BLaER1 treated with 17β-estradiol and CSF1 and Interleukin-3, amounts not matched to agents 10 nM and 100 nM (cell line): ENCODE data around the gene RBMS3.
"Not testable (repeated sequence)": the region's sequence is repeated elsewhere in the genome, so short reads cannot be mapped to it uniquely, and the experiment has no call there.

Source experiments
- H3K27ac ChIP-seq, 11 experiments: shearing (Covaris generic); formaldehyde crosslinking; 2 replicates each; pipeline ENCODE4 v1.8.1; 2022
- H3K27me3 ChIP-seq, 11 experiments: shearing (Covaris generic); formaldehyde crosslinking; 2 replicates each; pipeline ENCODE4 v1.8.1; 2022
- H3K36me3 ChIP-seq, 11 experiments: shearing (Covaris generic); formaldehyde crosslinking; 2 replicates each; pipeline ENCODE4 v1.8.1; 2022
- H3K4me1 ChIP-seq, 10 experiments: shearing (Covaris generic); formaldehyde crosslinking; 2 replicates each; pipeline ENCODE4 v1.8.1; 2022
- H3K4me2 ChIP-seq, 11 experiments: shearing (Covaris generic); formaldehyde crosslinking; 2 replicates each; pipeline ENCODE4 v1.8.1; 2022
- H3K4me3 ChIP-seq, 10 experiments: shearing (Covaris generic); formaldehyde crosslinking; 2 replicates each; pipeline ENCODE4 v1.8.1; 2022
- H3K9ac ChIP-seq, 11 experiments: shearing (Covaris generic); formaldehyde crosslinking; 2 replicates each; pipeline ENCODE4 v1.8.1; 2022
- H3K9me3 ChIP-seq, 11 experiments: shearing (Covaris generic); formaldehyde crosslinking; replicated peaks in 1 of 11; 2 replicates each; pipeline ENCODE4 v1.8.1; 2022
- H4K20me1 ChIP-seq, 11 experiments: shearing (Covaris generic); formaldehyde crosslinking; 2 replicates each; pipeline ENCODE4 v1.8.1; 2022
- Cebpa-rat ChIP-seq, 11 experiments: shearing (Covaris generic); IDR thresholded peaks; 2 replicates each; pipeline ENCODE4 v1.8.1; 2022

The RBMS3 gene

DNA sequence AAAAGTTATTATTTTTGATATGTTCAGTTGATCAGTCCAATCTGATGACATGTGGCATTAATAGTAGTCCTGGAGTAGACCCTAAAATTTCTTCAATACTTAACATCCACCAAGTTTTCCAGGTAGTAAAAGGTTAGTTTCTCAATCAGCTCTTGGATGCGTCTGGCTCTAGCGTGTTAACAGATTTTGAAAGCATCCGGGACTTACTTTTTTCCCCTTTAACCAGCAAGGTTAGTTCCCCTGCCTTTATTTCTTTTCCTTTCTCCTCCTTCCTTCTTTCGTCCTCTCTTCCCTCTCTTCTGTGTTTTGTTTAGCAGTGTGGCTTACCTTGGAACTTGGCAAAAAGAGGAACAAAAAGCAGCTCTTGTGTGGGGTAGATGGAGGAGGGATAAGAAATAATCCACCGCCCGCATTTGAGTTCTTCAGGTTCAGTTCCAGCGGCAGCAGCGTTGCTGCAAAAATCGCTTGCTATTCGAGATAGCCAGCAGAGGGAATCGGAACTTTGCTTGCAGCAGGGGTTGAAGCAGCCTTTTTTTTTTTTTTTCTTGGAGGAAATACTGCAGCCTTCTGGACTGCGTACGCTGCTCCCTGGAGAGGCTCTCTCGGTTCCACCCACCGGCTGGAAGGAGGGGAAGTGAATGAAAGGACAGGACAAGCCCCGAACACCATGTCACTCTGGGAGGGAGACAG lies at the start of gene RBMS3:
Gene RBMS3 (plus strand): TSS at position 668 of the 690 bp plus-strand sequence.
- no peaks in the 10 kb centered on the region for H3K9me3 ChIP-seq
- no peaks in the 10 kb centered on the region for H4K20me1 ChIP-seq
- peak within 1 kb of the TSS; percentile 43 to 77 (median 72); a peak in 21 of 22 replicates for H3K9ac ChIP-seq
- H3K36me3 ChIP-seq: no peaks in the 10 kb centered on the region
- no peaks in the 10 kb centered on the region for H3K27me3 ChIP-seq
- H3K4me3 ChIP-seq: peak within 1 kb of the TSS; percentile 47 to 71 (median 63)
- peak within 1 kb of the TSS; percentile 78 to 97 (median 93) for H3K4me2 ChIP-seq
- TF ChIP-seq Cebpa-rat (IDR thresholded peaks at IDR 0.05): no peak
- peaks cover 14 to 46% (median 40%) of the 10 kb centered on the region in 10 experiments for H3K4me1 ChIP-seq
- peak within 1 kb of the TSS in 10 of 11 experiments; percentile 0 to 69 (median 58); a peak in 19 of 22 replicates for H3K27ac ChIP-seq

DNA sequence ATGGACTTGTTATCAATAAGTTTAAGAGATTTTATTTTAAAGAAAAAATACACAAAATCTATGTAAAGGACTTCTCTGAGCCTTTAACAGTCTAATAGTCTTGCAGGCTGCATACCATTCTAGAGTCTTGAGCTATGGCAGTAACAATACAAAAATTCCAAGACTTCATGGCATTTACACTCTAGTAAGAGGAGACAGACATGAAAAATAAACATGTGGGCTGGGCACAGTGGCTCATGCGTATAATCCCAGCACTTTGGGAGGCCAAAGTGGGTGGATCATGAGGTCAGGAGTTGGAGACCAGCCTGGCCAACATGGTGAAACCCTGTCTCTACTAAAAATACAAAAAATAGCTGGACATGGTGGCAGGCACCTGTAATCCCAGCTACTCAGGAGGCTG lies 47.7 kb upstream of the RBMS3 start:
- H3K4me1 ChIP-seq, H3K36me3 ChIP-seq, H3K27ac ChIP-seq, H3K27me3 ChIP-seq, H3K4me2 ChIP-seq, H4K20me1 ChIP-seq, H3K9ac ChIP-seq, H3K4me3 ChIP-seq, H3K9me3 ChIP-seq: not testable (repeated sequence)

DNA sequence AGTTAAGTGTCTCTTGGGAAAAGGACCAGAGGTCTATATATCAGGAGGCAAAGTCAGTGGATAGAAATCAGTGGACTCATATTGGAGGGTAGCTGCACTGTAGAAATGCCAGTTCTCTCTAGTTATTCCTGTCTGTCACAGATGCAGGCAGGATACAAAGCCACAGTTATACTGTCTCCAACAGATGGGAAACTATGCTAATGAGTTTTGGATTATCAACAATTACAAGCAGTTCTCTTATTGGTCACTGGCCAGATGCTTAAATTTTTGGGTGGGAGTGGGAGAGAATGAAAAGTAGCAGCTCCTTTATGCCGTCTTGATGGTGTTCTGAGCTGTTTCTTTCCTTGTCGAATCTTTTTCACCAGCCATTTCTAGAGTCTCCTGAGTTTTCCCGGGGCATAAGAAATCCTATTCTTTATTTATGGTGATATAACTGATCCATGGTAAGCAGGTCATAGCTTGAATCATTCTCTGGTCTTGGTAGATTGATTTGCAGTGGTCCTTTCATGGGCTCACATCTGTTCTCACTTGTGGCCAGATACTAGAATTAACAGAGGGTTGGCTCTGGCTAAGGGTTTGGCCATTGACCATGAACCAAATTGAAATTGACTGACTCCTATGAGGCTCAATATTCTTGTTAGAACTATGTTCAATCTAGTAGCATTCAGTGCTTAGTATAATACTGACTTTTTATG lies 44.6 kb upstream of the RBMS3 start:
- Histone ChIP-seq H3K27ac (no peak overlapping the region), H3K4me3 (no peak overlapping the region), H3K9ac (no peak overlapping the region), H3K9me3 (0 out of 22 replicates have a peak, but pooled peaks cover 0 to 3% (median 0%) of the 10 kb centered on the region in 11 experiments), H3K4me1 (peaks cover 0 to 23% (median 5%) of the 10 kb centered on the region in 10 experiments; a peak in 9 of 20 replicates), H4K20me1 (no peaks in the 10 kb centered on the region), H3K27me3 (no peaks in the 10 kb centered on the region), H3K36me3 (no peaks in the 10 kb centered on the region), H3K4me2 (no peak overlapping the region)
- no peak for TF ChIP-seq Cebpa-rat (IDR thresholded peaks at IDR 0.05)

DNA sequence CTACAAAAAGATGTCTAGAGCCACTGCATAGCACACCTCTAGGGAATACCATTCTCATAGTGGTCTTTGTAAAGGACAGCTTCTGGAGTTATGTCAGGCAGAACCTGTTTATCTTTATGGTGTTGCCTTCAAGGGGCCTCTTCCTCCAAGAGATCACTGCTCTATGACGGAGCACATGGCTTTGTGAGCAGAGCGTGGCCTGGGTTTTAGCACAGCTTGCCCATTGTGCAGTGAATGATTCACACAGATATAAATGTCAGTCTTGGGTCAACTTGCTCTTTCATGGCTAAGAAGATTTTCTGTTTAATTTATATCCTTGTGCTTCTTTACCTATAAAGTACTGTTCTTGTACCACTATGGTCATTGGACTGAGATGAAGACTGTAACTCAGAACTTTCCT lies 41.5 kb upstream of the RBMS3 start:
- peak overlapping the region in 3 of 11 experiments; percentile 50 to 70 (median 69); a peak in 6 of 22 replicates for H3K4me2 ChIP-seq

DNA sequence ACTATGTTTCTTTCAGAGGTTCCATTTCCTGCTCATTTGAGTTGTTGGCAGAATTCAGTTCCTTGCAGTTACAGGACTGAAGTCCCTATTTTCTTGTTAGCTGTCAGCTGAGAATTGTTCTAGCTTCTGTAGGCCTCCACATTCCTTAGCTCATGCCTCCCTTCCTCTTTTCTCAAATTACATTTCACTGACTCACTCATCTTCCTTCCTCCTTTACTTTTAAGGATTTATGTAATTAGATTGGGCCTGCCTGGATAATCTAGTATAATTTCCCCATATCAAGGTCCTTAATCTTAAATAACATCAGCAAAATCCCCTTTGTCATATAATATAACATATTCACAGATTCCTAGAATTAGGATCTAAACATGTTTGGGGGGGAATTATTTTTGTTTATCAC lies 40.6 kb upstream of the RBMS3 start:
- H3K9me3 ChIP-seq: 0 out of 22 replicates have a peak, but pooled peaks cover 0 to 4% (median 0%) of the 10 kb centered on the region in 11 experiments
- no peaks in the 10 kb centered on the region for H3K36me3 ChIP-seq
- no peaks in the 10 kb centered on the region for H3K27me3 ChIP-seq
- no peak overlapping the region for H3K4me3 ChIP-seq
- H3K4me2 ChIP-seq: peak overlapping the region in 5 of 11 experiments; percentile 22 to 70 (median 50); a peak in 9 of 22 replicates
- no peak for TF ChIP-seq Cebpa-rat (IDR thresholded peaks at IDR 0.05)
- H3K4me1 ChIP-seq: peaks cover 0 to 26% (median 5%) of the 10 kb centered on the region in 10 experiments; a peak in 9 of 20 replicates
- peak overlapping the region in 4 of 11 experiments; percentile 3 to 49 (median 22); a peak in 5 of 22 replicates for H3K27ac ChIP-seq
- no peak overlapping the region for H3K9ac ChIP-seq
- H4K20me1 ChIP-seq: no peaks in the 10 kb centered on the region

More for the DNA sequence above, 41.5 kb upstream of the RBMS3 start:
- no peak for TF ChIP-seq Cebpa-rat (IDR thresholded peaks at IDR 0.05)
- H3K4me1 ChIP-seq: peaks cover 0 to 23% (median 5%) of the 10 kb centered on the region in 10 experiments; a peak in 9 of 20 replicates
- no peak overlapping the region for H3K4me3 ChIP-seq
- no peaks in the 10 kb centered on the region for H3K27me3 ChIP-seq
- no peaks in the 10 kb centered on the region for H3K36me3 ChIP-seq
- H3K9me3 ChIP-seq: 0 out of 22 replicates have a peak, but pooled peaks cover 0 to 4% (median 0%) of the 10 kb centered on the region in 11 experiments
- H4K20me1 ChIP-seq: no peaks in the 10 kb centered on the region
- no peak overlapping the region for H3K9ac ChIP-seq
- H3K27ac ChIP-seq: peak overlapping the region in 2 of 11 experiments; percentile 25 to 49; a peak in 2 of 22 replicates

DNA sequence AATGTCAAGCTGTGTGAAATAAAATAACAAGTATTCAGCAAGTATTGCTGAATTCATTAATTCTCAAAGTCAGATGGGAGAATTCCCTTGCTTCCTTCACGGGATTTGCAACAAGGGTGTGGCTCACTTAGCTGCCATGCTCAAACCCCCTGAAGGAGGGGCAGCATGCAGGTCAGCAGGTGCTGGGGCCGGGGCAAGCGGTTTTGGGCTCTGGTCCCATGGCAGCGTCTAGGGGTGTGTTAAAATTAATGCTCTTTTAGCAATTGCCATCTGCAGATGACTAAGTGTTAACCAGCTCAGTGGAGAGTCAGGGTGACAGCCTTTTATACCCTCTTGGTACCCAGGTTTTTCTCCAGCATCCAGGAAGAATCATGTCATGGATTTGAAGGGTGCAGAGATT lies 40.0 kb upstream of the RBMS3 start:
- TF ChIP-seq Cebpa-rat (IDR thresholded peaks at IDR 0.05): no peak
- Histone ChIP-seq H3K4me1 (peaks cover 0 to 32% (median 5%) of the 10 kb centered on the region in 10 experiments; a peak in 9 of 20 replicates), H3K36me3 (no peaks in the 10 kb centered on the region), H4K20me1 (no peaks in the 10 kb centered on the region), H3K27me3 (no peaks in the 10 kb centered on the region), H3K9ac (no peak overlapping the region), H3K4me3 (no peak overlapping the region), H3K27ac (no peak overlapping the region), H3K9me3 (0 out of 22 replicates have a peak, but pooled peaks cover 0 to 4% (median 0%) of the 10 kb centered on the region in 11 experiments), H3K4me2 (peak overlapping the region in 1 of 11 experiments; percentile 50; a peak in 2 of 22 replicates)

DNA sequence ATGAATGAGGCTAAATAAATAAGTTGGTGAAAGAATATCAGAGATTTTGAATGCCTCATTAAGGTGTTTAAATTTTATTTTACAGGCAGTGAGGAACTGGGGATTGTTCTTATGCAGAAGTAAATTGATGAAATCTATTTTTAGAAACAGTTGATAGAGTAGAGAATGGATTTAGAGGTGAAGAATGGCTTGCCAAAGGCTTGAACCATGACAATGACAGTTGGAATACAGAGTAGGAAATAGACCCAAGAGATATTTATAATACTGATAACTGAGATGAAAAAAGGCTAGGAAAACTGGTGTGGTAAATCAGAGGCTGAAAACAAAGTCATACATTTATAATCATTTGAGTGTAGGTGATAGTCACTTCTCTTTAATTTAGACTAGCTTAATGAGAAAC lies 39.0 kb upstream of the RBMS3 start:
- TF ChIP-seq Cebpa-rat (IDR thresholded peaks at IDR 0.05): no peak
- Histone ChIP-seq H3K4me2 (no peak overlapping the region), H3K27me3 (no peaks in the 10 kb centered on the region), H3K36me3 (no peaks in the 10 kb centered on the region), H3K4me1 (peaks cover 0 to 33% (median 5%) of the 10 kb centered on the region in 10 experiments; a peak in 9 of 20 replicates), H4K20me1 (no peaks in the 10 kb centered on the region), H3K9me3 (0 out of 22 replicates have a peak, but pooled peaks cover 0 to 4% (median 0%) of the 10 kb centered on the region in 11 experiments), H3K9ac (no peak overlapping the region), H3K4me3 (no peak overlapping the region), H3K27ac (no peak overlapping the region)

DNA sequence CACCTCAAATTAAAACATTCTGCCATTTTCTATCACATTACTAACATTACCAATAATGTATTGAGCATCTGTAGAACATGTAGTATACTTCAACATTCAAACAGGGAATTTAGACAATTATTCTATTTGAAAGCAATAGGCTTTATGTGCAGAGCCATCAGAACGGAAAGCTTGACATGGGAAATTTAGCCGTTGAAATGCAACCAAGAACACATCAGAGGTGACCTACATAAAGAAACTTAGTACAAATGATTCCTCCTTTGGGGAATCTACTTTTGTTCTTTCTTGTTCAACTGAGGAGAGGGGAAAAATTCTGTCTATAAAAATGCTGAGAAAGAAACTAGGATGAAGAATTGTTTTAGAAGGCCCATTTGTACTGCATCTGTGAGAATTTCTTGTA lies 38.6 kb upstream of the RBMS3 start:
- H3K4me1 ChIP-seq: peaks cover 0 to 33% (median 5%) of the 10 kb centered on the region in 10 experiments; a peak in 9 of 20 replicates
- no peaks in the 10 kb centered on the region for H3K36me3 ChIP-seq
- H3K27ac ChIP-seq: no peak overlapping the region
- no peak overlapping the region for H3K9ac ChIP-seq
- H3K9me3 ChIP-seq: 0 out of 22 replicates have a peak, but pooled peaks cover 0 to 4% (median 0%) of the 10 kb centered on the region in 11 experiments
- no peaks in the 10 kb centered on the region for H3K27me3 ChIP-seq
- no peak overlapping the region for H3K4me3 ChIP-seq
- no peaks in the 10 kb centered on the region for H4K20me1 ChIP-seq
- no peak for TF ChIP-seq Cebpa-rat (IDR thresholded peaks at IDR 0.05)
- no peak overlapping the region for H3K4me2 ChIP-seq

DNA sequence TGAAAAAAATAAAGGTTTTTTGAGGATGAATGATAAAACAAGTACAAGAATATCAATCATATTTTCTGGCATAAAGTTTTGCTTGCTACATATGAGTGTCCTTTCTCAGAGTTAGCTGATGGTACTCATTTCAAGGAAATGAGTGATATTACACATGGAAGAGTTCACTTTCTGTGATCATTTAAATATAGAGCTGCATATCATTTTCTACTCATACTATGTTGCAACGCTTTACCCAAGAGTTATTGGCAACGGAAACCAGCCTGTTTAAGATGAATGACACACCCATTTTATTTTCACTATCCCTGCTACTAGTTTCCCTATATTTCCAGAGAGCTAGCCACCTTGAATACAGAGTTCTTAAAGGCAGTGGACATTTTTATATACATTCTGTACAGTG lies 35.4 kb upstream of the RBMS3 start:
- TF ChIP-seq Cebpa-rat (IDR thresholded peaks at IDR 0.05): no peak
- Histone ChIP-seq H3K27ac (no peak overlapping the region), H3K36me3 (no peaks in the 10 kb centered on the region), H3K9me3 (0 out of 22 replicates have a peak, but pooled peaks cover 0 to 4% (median 0%) of the 10 kb centered on the region in 11 experiments), H3K4me3 (no peak overlapping the region), H3K4me2 (peak overlapping the region in 1 of 11 experiments; percentile 3; a peak in 2 of 22 replicates), H3K9ac (no peak overlapping the region), H3K27me3 (no peaks in the 10 kb centered on the region), H3K4me1 (peaks cover 0 to 15% (median 0%) of the 10 kb centered on the region in 10 experiments; a peak in 7 of 20 replicates), H4K20me1 (no peaks in the 10 kb centered on the region)
